ENCODE measurements around the gene PARS2.

The PARS2 gene

GRCh38 chr1:54757833-54758232 is 6.5 kb downstream of the PARS2 start:
- TF ChIP-seq CTCF (IDR thresholded peaks at IDR 0.05; ENCODE audit: insufficient read depth, low read depth, low read length, missing control alignments): no peak
- no peak for DNase-seq (ENCODE audit: low read depth)
- no peak overlapping the region for H3K4me3 ChIP-seq (ENCODE audit: low read length)

GRCh38 chr1:54754486-54755285 is 9.6 kb downstream of the PARS2 start:
- DNase-seq (ENCODE audit: low read depth): no peak
- no peak overlapping the region for H3K4me3 ChIP-seq (ENCODE audit: low read length)
- no peak for TF ChIP-seq CTCF (IDR thresholded peaks at IDR 0.05; ENCODE audit: insufficient read depth, low read depth, low read length, missing control alignments)

- no peak for DNase-seq (ENCODE audit: low read depth)
- TF ChIP-seq CTCF (IDR thresholded peaks at IDR 0.05; ENCODE audit: insufficient read depth, low read depth, low read length, missing control alignments): no peak
- H3K4me3 ChIP-seq (ENCODE audit: low read length): no peak overlapping the region
These were observed 10.3 kb downstream of the PARS2 start for GRCh38 chr1:54754045-54754444.

GRCh38 chr1:54751426-54751825 is 12.9 kb downstream of the PARS2 start:
- no peak overlapping the region for H3K4me3 ChIP-seq (ENCODE audit: low read length)
- TF ChIP-seq CTCF (IDR thresholded peaks at IDR 0.05; ENCODE audit: insufficient read depth, low read depth, low read length, missing control alignments): no peak
- no peak for DNase-seq (ENCODE audit: low read depth)

GRCh38 chr1:54750596-54750995 is 13.7 kb downstream of the PARS2 start:
- no peak overlapping the region for H3K4me3 ChIP-seq (ENCODE audit: low read length)
- no peak for DNase-seq (ENCODE audit: low read depth)
- TF ChIP-seq CTCF (IDR thresholded peaks at IDR 0.05; ENCODE audit: insufficient read depth, low read depth, low read length, missing control alignments): no peak

GRCh38 chr1:54748094-54748835 is 16.1 kb downstream of the PARS2 start:
- H3K4me3 ChIP-seq (ENCODE audit: low read length): no peak overlapping the region
- no peak for DNase-seq (ENCODE audit: low read depth)
- no peak for TF ChIP-seq CTCF (IDR thresholded peaks at IDR 0.05; ENCODE audit: insufficient read depth, low read depth, low read length, missing control alignments)
